Smooth muscle cell (in vitro differentiated cells): Measurements from ENCODE around the gene HPCAL1. TPM values are rescaled to one million over a fixed set of nuclear protein-coding genes. Genes with fewer than 3 reads are reported as not detected.

Source experiments
- DNase-seq: peaks from one replicate; lab custom pipeline; 2025; ENCODE audit not compliant: unreplicated experiment; lab: John Stamatoyannopoulos, UW
- H2AFZ ChIP-seq: fragments of 200-600 bp; sonication (generic); 2 replicates; pipeline ENCODE4 v1.6.0; 2016; ENCODE audit warnings: antibody characterized with exemption, low read depth, mild to moderate bottlenecking
- H3F3A ChIP-seq: fragments of 200-600 bp; sonication (generic); 2 replicates; pipeline ENCODE4 v1.6.0; 2017; ENCODE audit warnings: antibody characterized with exemption, low read depth
- H3K27ac ChIP-seq: fragments of 200-600 bp; sonication (generic); 2 replicates; pipeline ENCODE4 v1.5.1; 2016; ENCODE audit warnings: low read depth, mild to moderate bottlenecking
- H3K27me3 ChIP-seq: fragments of 200-600 bp; sonication (generic); 2 replicates; pipeline ENCODE4 v1.6.1; 2016; ENCODE audit warnings: low read depth, mild to moderate bottlenecking
- H3K36me3 ChIP-seq: fragments of 200-600 bp; sonication (generic); 2 replicates; pipeline ENCODE4 v1.5.1; 2016; ENCODE audit warnings: low read depth
- H3K4me1 ChIP-seq: fragments of 200-600 bp; sonication (generic); 2 replicates; pipeline ENCODE4 v1.5.1; 2016; ENCODE audit warnings: low read depth
- H3K4me2 ChIP-seq: fragments of 200-600 bp; sonication (generic); 2 replicates; pipeline ENCODE4 v1.6.0; 2016; ENCODE audit warnings: mild to moderate bottlenecking
- H3K4me3 ChIP-seq: fragments of 200-600 bp; sonication (generic); 2 replicates; pipeline ENCODE4 v1.5.1; 2016; ENCODE audit warnings: mild to moderate bottlenecking
- H3K79me2 ChIP-seq: fragments of 200-600 bp; sonication (generic); 2 replicates; pipeline ENCODE4 v1.6.0; 2016; ENCODE audit warnings: low read depth, mild to moderate bottlenecking
- H3K9ac ChIP-seq: fragments of 200-600 bp; sonication (generic); 2 replicates; pipeline ENCODE4 v1.6.0; 2016; ENCODE audit warnings: low read depth
- H3K9me3 ChIP-seq: fragments of 200-600 bp; sonication (generic); replicated peaks from 2 replicates; pipeline ENCODE4 v1.5.1; 2016; ENCODE audit warnings: low read depth
- H4K20me1 ChIP-seq: fragments of 200-600 bp; sonication (generic); 2 replicates; pipeline ENCODE4 v1.6.0; 2016; ENCODE audit warnings: low read depth
- CTCF ChIP-seq: fragments of 200-600 bp; sonication (generic); IDR thresholded peaks from 2 replicates; pipeline ENCODE4 v1.5.1; 2017; ENCODE audit warnings: borderline replicate concordance, mild to moderate bottlenecking, antibody characterized with exemption; ENCODE audit not compliant: insufficient read depth, poor library complexity, severe bottlenecking
- WGBS: methylation state at CpG from one replicate; pipeline ENCODE4 v1.1.7; 2016; ENCODE audit warnings: low lambda C conversion rate; 5-methylcytosine and 5-hydroxymethylcytosine counted together
- polyA plus RNA-seq: library from polyadenylated mRNA; unstranded; fragments of >200 nt; fragmentation: Nextera tagmentation; extraction: Ambion mirVana; gene quantifications from 2 replicates; pipeline ENCODE4 v1.2.1, GENCODE V29; 2016
- total RNA-seq: library from RNA; depleted of rRNA; stranded (reverse); fragments of >200 nt; gene quantifications from 2 replicates; pipeline ENCODE4 v1.2.3, GENCODE V29; 2014

HPCAL1 gene
- total and polyA plus RNA-seq, 2 experiments from 2014 or later, result 11.7 to 15.8 TPM

- no peaks in the 10 kb centered on the region for H3F3A ChIP-seq
- no peaks in the 10 kb centered on the region for H3K36me3 ChIP-seq
- H2AFZ ChIP-seq, result no peak overlapping the region
- no peaks in the 10 kb centered on the region for H3K9me3 ChIP-seq
- TF ChIP-seq CTCF, result no peak
- H3K4me2 ChIP-seq, result no peak overlapping the region
- peaks cover 4% of the 10 kb centered on the region for H3K4me1 ChIP-seq
- no peaks in the 10 kb centered on the region for H3K27me3 ChIP-seq
- H3K4me3 ChIP-seq, result no peak overlapping the region
- H3K79me2 ChIP-seq, result no peaks in the 10 kb centered on the region
- no peak for DNase-seq
- no peak overlapping the region for H3K27ac ChIP-seq
- peaks cover 11% of the 10 kb centered on the region for H4K20me1 ChIP-seq
- no peak overlapping the region for H3K9ac ChIP-seq
- 98% methylated on average over 14 of the region's 14 CpGs for WGBS
Observed at GRCh38 chr2:10387033-10387432, 84.3 kb downstream of the HPCAL1 start.

- WGBS, result 96% methylated on average over 12 of the region's 12 CpGs
Observed at GRCh38 chr2:10388954-10389560, 86.4 kb downstream of the HPCAL1 start.

GRCh38 chr2:10389573-10389972, 86.9 kb downstream of the HPCAL1 start:
- no peak overlapping the region for H3K9ac ChIP-seq

More at GRCh38 chr2:10388954-10389560, 86.4 kb downstream of the HPCAL1 start:
- H4K20me1 ChIP-seq, result peaks cover 7% of the 10 kb centered on the region
- H3K4me2 ChIP-seq, result no peak overlapping the region
- no peak for TF ChIP-seq CTCF
- no peaks in the 10 kb centered on the region for H3F3A ChIP-seq
- H3K36me3 ChIP-seq, result no peaks in the 10 kb centered on the region
- no peak overlapping the region for H2AFZ ChIP-seq
- no peak overlapping the region for H3K4me3 ChIP-seq
- H3K27me3 ChIP-seq, result no peaks in the 10 kb centered on the region
- no peak overlapping the region for H3K9ac ChIP-seq
- H3K9me3 ChIP-seq, result no peaks in the 10 kb centered on the region
- DNase-seq, result no peak
- no peak overlapping the region for H3K27ac ChIP-seq
- H3K4me1 ChIP-seq, result no peaks in the 10 kb centered on the region
- H3K79me2 ChIP-seq, result no peaks in the 10 kb centered on the region

More at GRCh38 chr2:10389573-10389972, 86.9 kb downstream of the HPCAL1 start:
- no peak for TF ChIP-seq CTCF
- H3K36me3 ChIP-seq, result no peaks in the 10 kb centered on the region
- no peaks in the 10 kb centered on the region for H3K79me2 ChIP-seq
- no peaks in the 10 kb centered on the region for H3F3A ChIP-seq
- no peaks in the 10 kb centered on the region for H3K4me1 ChIP-seq
- WGBS, result 73% methylated on average over 5 of the region's 5 CpGs
- no peak overlapping the region for H2AFZ ChIP-seq
- no peak overlapping the region for H3K4me3 ChIP-seq
- DNase-seq, result no peak
- H4K20me1 ChIP-seq, result peaks cover 7% of the 10 kb centered on the region
- no peaks in the 10 kb centered on the region for H3K9me3 ChIP-seq
- H3K4me2 ChIP-seq, result no peak overlapping the region
- H3K27me3 ChIP-seq, result no peaks in the 10 kb centered on the region
- no peak overlapping the region for H3K27ac ChIP-seq
